Suprapubic skin (tissue), 4 donors: ENCODE data around the gene UBE2R2. TPM values are rescaled to one million over a fixed set of nuclear protein-coding genes. Genes with fewer than 3 reads are reported as not detected.
"Not testable (repeated sequence)": the region's sequence is repeated elsewhere in the genome, so short reads cannot be mapped to it uniquely, and the experiment has no call there.

Experiments
- DNase-seq, 2 donors: peaks; one replicate each; pipeline ENCODE4 v3.0.0-alpha.2; 2019; ENCODE audit warnings: low spot score in 2 of 2
- H3K27ac ChIP-seq: fragments of 200-600 bp; sonication (generic); one replicate; pipeline ENCODE4 v1.5.1; 2019
- H3K27me3 ChIP-seq: fragments of 200-600 bp; sonication (generic); one replicate; pipeline ENCODE4 v1.5.1; 2019
- H3K36me3 ChIP-seq: fragments of 200-600 bp; sonication (generic); one replicate; pipeline ENCODE4 v1.5.1; 2019
- H3K4me1 ChIP-seq: fragments of 200-600 bp; sonication (generic); one replicate; pipeline ENCODE4 v1.5.1; 2019
- H3K4me3 ChIP-seq: fragments of 200-600 bp; sonication (generic); one replicate; pipeline ENCODE4 v1.5.1; 2019; ENCODE audit warnings: mild to moderate bottlenecking
- H3K9me3 ChIP-seq: fragments of 200-600 bp; sonication (generic); one replicate; pipeline ENCODE4 v1.5.1; 2019
- EP300 ChIP-seq: sonication (generic); formaldehyde crosslinking; IDR thresholded peaks from one replicate; pipeline ENCODE4 v1.6.1; 2017; ENCODE audit warnings: antibody characterized with exemption
- POLR2A ChIP-seq, 2 donors: fragments of 450-650 bp; IDR thresholded peaks; one replicate each; pipeline ENCODE4 v1.6.1; 2017; ENCODE audit warnings: antibody characterized with exemption in 2 of 2, mild to moderate bottlenecking in 2 of 2, moderate library complexity in 2 of 2
- POLR2AphosphoS5 ChIP-seq, 3 donors: sonication (generic); formaldehyde crosslinking; IDR thresholded peaks; one replicate each; pipeline ENCODE4 v1.6.1; 2017; ENCODE audit warnings: antibody characterized with exemption in 3 of 3
- WGBS: methylation state at CpG from one replicate; pipeline ENCODE4 v1.1.5; 2018; 5-methylcytosine and 5-hydroxymethylcytosine counted together
- total RNA-seq, 4 donors: library from RNA; depleted of rRNA; stranded (reverse); fragments of >200 nt; gene quantifications; one replicate each; pipeline ENCODE4 v1.1.0, GENCODE V29; 2016
- TF ChIP-seq, protein P1 (sequence below), 2 donors: fragments of 200-600 bp in 1 of 2; fragments of 450-650 bp in 1 of 2; sonication (generic) in 1 of 2; IDR thresholded peaks; one replicate each; pipeline ENCODE4 v1.5.1; 2016 to 2019; ENCODE audit warnings: antibody characterized with exemption in 2 of 2, mild to moderate bottlenecking in 1 of 2, moderate library complexity in 1 of 2

The UBE2R2 gene
- total RNA-seq, 4 donors from 2014 or later, result 29.2 to 36.4 (median 33.5) TPM

DNA sequence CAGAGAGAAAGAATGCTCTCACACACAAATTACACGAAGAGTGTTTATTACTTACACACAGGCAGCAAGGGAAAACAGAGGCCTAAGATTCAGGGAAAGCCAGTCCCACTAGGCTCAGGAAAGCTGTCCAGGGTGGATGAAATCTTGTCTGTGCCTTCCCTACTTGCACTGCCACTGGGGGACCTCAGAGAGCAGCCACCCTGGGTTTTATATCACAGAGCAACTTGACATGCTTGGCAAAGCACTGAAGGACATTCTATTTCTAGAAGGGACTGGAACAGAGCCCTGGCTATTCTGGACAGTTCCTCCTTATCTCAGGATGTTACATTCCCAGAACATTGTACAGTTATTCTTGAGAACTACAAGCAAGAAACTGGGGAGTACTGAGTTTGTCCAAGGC lies 29.1 kb upstream of the UBE2R2 start:
- Histone ChIP-seq H3K36me3 (no peaks in the 10 kb centered on the region), H3K27ac (no peak overlapping the region), H3K27me3 (no peaks in the 10 kb centered on the region), H3K9me3 (no peaks in the 10 kb centered on the region), H3K4me3 (no peak overlapping the region), H3K4me1 (no peaks in the 10 kb centered on the region)
- DNase-seq, result no peak
- 100% methylated on average over 1 of the region's 1 CpG for WGBS
- TF ChIP-seq EP300 (no peak), POLR2AphosphoS5 (IDR thresholded peaks at IDR 0.05) (no peak), POLR2A (IDR thresholded peaks at IDR 0.05) (no peak)
- TF ChIP-seq, protein P1, sequence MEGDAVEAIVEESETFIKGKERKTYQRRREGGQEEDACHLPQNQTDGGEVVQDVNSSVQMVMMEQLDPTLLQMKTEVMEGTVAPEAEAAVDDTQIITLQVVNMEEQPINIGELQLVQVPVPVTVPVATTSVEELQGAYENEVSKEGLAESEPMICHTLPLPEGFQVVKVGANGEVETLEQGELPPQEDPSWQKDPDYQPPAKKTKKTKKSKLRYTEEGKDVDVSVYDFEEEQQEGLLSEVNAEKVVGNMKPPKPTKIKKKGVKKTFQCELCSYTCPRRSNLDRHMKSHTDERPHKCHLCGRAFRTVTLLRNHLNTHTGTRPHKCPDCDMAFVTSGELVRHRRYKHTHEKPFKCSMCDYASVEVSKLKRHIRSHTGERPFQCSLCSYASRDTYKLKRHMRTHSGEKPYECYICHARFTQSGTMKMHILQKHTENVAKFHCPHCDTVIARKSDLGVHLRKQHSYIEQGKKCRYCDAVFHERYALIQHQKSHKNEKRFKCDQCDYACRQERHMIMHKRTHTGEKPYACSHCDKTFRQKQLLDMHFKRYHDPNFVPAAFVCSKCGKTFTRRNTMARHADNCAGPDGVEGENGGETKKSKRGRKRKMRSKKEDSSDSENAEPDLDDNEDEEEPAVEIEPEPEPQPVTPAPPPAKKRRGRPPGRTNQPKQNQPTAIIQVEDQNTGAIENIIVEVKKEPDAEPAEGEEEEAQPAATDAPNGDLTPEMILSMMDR (IDR thresholded peaks at IDR 0.05), result no peak

DNA sequence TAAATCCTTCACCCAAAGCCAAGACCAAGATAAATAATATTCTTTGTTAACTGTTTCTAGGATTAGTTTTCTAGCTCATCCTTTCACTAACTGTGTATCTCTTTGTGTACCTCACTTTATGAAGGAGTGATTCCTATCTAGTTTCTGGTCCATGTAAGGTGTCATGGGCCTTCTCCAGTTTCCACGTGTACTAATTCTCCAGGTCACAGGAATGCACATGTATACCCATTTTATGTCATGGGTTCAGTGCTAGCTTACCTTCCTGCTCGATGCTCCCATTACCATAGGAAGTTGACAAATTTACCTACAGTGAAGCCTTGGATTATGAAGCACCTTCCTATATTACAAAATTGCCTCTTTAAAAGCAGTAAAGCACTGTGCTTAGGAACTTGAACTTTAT lies 27.5 kb upstream of the UBE2R2 start:
- WGBS, result 88% methylated on average over 2 of the region's 2 CpGs
- not testable (repeated sequence) for DNase-seq, H3K9me3 ChIP-seq, H3K27ac ChIP-seq, H3K36me3 ChIP-seq, H3K27me3 ChIP-seq, H3K4me3 ChIP-seq, H3K4me1 ChIP-seq

DNA sequence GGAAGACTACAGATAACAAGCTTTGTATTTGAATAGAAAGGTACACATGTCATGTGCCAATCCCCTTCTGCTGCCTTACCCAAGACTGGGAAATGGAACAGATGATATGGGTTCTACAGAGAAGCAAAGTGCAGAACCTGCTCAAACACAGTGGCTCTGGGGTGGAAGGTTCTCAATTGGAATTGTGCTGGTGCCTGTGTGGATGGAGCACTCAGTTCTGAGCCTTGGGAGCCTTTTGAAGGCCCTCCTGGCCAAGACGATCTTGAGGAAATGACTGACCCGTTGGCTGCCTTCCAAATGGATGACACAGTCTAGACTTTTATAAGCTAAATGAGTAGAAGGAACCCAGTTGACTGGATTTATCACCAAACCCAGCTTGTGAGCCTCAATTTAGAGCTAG lies 25.8 kb upstream of the UBE2R2 start:
- H3K4me3 ChIP-seq, result no peak overlapping the region
- DNase-seq, result no peak
- no peaks in the 10 kb centered on the region for H3K36me3 ChIP-seq
- peaks cover 6% of the 10 kb centered on the region for H3K4me1 ChIP-seq
- H3K9me3 ChIP-seq, result no peaks in the 10 kb centered on the region
- WGBS, result 15% methylated on average over 2 of the region's 2 CpGs
- H3K27me3 ChIP-seq, result no peaks in the 10 kb centered on the region
- no peak for TF ChIP-seq POLR2AphosphoS5 (IDR thresholded peaks at IDR 0.05)
- TF ChIP-seq, protein P1 (IDR thresholded peaks at IDR 0.05), result no peak
- TF ChIP-seq EP300, result no peak
- TF ChIP-seq POLR2A (IDR thresholded peaks at IDR 0.05), result no peak
- H3K27ac ChIP-seq, result no peak overlapping the region

DNA sequence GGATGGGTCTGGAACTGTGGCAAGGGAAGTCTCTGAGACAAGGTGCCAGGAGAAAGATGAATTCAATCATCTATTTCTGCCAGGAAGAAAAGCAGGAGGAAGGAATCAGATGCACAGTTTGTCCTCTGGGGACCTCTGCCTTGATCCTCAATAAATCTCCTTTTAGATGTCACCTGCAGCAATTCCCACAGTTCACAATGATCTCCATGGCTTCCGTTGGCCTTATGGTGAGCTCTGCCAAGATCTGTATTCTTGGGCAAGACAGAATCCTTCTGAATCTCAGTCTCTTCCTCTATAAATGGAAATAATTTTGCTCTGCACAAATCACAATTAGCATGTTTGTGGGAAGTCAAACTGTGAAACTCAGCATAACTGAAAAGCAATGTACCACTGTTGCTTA lies 23.5 kb upstream of the UBE2R2 start:
- not testable (repeated sequence) for H3K27me3 ChIP-seq, H3K4me3 ChIP-seq, H3K9me3 ChIP-seq, H3K27ac ChIP-seq, H3K36me3 ChIP-seq, DNase-seq, H3K4me1 ChIP-seq
- WGBS, result 70% methylated on average over 1 of the region's 1 CpG

DNA sequence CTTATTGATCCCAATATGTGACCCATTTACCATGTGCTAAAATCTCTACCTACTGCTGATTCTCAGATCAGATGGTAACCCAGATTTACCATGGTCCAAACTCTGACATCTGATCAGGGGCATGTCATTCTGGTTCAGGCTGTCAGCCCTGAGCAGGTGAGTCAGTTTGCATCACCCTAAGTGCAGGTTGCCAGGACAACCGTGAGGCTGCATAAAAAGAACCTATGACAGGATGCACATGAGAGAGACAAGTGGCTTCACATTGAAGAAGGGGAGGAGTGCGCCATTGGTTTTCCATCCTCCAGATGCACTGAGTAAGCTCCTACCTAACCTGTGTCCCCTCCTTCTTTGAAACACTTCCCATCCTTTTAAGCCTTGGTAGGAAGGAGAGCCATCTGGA lies 22.4 kb upstream of the UBE2R2 start:
- H3K27me3 ChIP-seq, result no peaks in the 10 kb centered on the region
- no peaks in the 10 kb centered on the region for H3K9me3 ChIP-seq
- 86% methylated on average over 2 of the region's 2 CpGs for WGBS
- H3K27ac ChIP-seq, result no peak overlapping the region
- no peak for DNase-seq
- H3K4me1 ChIP-seq, result peaks cover 6% of the 10 kb centered on the region
- H3K36me3 ChIP-seq, result no peaks in the 10 kb centered on the region
- no peak overlapping the region for H3K4me3 ChIP-seq
- TF ChIP-seq EP300, result no peak
- no peak for TF ChIP-seq POLR2AphosphoS5 (IDR thresholded peaks at IDR 0.05)
- TF ChIP-seq, protein P1 (IDR thresholded peaks at IDR 0.05), result no peak
- no peak for TF ChIP-seq POLR2A (IDR thresholded peaks at IDR 0.05)

DNA sequence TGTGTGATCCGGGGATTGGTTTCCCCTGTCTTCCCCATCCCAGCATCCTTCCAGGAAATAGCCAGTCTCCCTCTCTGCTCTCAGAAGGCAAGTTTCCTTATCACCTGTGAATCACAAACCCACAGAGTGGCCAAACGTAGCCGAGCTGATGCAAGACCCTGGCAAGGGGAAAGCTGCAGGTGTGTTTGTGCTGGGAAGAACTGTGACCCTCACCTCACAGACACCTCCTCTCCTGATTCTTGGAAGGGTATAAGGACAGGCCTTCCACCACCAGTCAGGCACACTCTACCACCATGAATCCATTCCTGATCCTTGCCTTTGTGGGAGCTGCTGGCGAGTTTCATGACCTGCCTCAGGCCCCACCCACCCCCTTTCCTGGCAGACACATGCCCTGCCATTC lies 21.7 kb upstream of the UBE2R2 start, which contains the start of gene PRSS3:
Gene PRSS3 (plus strand): TSS at position 281 of the 400 bp plus-strand sequence. CDS start 13 bp downstream, at position 294.
- H3K27ac ChIP-seq, result no peak within 1 kb of the TSS
- H3K4me1 ChIP-seq, result peaks cover 6% of the 10 kb centered on the region
- H3K9me3 ChIP-seq, result no peaks in the 10 kb centered on the region
- WGBS, result 67% methylated on average over 4 of the region's 4 CpGs
- no peak for TF ChIP-seq POLR2AphosphoS5 (IDR thresholded peaks at IDR 0.05)
- TF ChIP-seq, protein P1 (IDR thresholded peaks at IDR 0.05), result no peak
- TF ChIP-seq POLR2A (IDR thresholded peaks at IDR 0.05), result no peak
- TF ChIP-seq EP300, result no peak
- no peak within 1 kb of the TSS for H3K4me3 ChIP-seq
- H3K27me3 ChIP-seq, result no peaks in the 10 kb centered on the region
- H3K36me3 ChIP-seq, result no peaks in the 10 kb centered on the region
- no peak for DNase-seq
